HEK293 (cell line): ENCODE data around the gene MED16.

Source experiments
- ATF2 ChIP-seq: fragments of 450-650 bp; formaldehyde crosslinking; IDR thresholded peaks from 2 replicates; pipeline ENCODE4 v1.5.1; 2016; ENCODE audit warnings: missing biosample characterization, missing genetic modification characterization, low read depth
- CTCF ChIP-seq: fragments of 450-650 bp; formaldehyde crosslinking; IDR thresholded peaks from 2 replicates; pipeline ENCODE4 v1.5.1; 2016; ENCODE audit warnings: missing biosample characterization, missing genetic modification characterization
- HOXC10 ChIP-seq: sonication (generic); formaldehyde crosslinking; IDR thresholded peaks from 2 replicates; pipeline ENCODE4 v1.8.1; 2023; ENCODE audit warnings: mild to moderate bottlenecking, missing genetic modification reagents
- ZFP37 ChIP-seq: fragments of 450-650 bp; formaldehyde crosslinking; IDR thresholded peaks from 2 replicates; pipeline ENCODE4 v1.5.1; 2016; ENCODE audit warnings: missing biosample characterization, missing genetic modification characterization
- ZNF133 ChIP-seq: fragments of 450-650 bp; formaldehyde crosslinking; IDR thresholded peaks from 2 replicates; pipeline ENCODE4 v1.5.1; 2016; ENCODE audit warnings: missing biosample characterization, missing genetic modification characterization
- ZNF146 ChIP-seq: fragments of 450-650 bp; formaldehyde crosslinking; IDR thresholded peaks from 2 replicates; pipeline ENCODE4 v1.5.1; 2016; ENCODE audit warnings: missing biosample characterization, missing genetic modification characterization
- ZNF416 ChIP-seq: fragments of 450-650 bp; formaldehyde crosslinking; IDR thresholded peaks from 2 replicates; pipeline ENCODE4 v1.5.1; 2016; ENCODE audit warnings: missing biosample characterization, missing genetic modification characterization
- ZNF501 ChIP-seq: fragments of 450-650 bp; formaldehyde crosslinking; IDR thresholded peaks from 2 replicates; pipeline ENCODE4 v1.5.1; 2016; ENCODE audit warnings: missing biosample characterization, missing genetic modification characterization
- ZNF776 ChIP-seq: fragments of 450-650 bp; formaldehyde crosslinking; IDR thresholded peaks from 2 replicates; pipeline ENCODE4 v1.5.0; 2017; ENCODE audit warnings: missing biosample characterization, missing genetic modification characterization, borderline replicate concordance

- no peak for TF ChIP-seq CTCF (tag by site-specific recombination)
- no peak for TF ChIP-seq ZNF501 (tag by site-specific recombination)
- TF ChIP-seq ZNF776 (tag by site-specific recombination) = no peak
- TF ChIP-seq ZFP37 (tag by site-specific recombination) = no peak
- no peak for TF ChIP-seq HOXC10 (CRISPR knock-in tag)
- no peak for TF ChIP-seq ATF2 (tag by site-specific recombination)
- no peak for TF ChIP-seq ZNF133 (tag by site-specific recombination)
- TF ChIP-seq ZNF416 (tag by site-specific recombination) = no peak
- no peak for TF ChIP-seq ZNF146 (tag by site-specific recombination)
These were observed 9.3 kb downstream of the MED16 start for GRCh38 chr19:883661-884211.
